MM.1S (cell line): ENCODE measurements around the gene TNFRSF6B.
"Not testable (repeated sequence)": the region's sequence is repeated elsewhere in the genome, so short reads cannot be mapped to it uniquely, and the experiment has no call there.

Source experiments
- CTCF ChIP-seq: fragments of 300-600 bp; sonication (generic); IDR thresholded peaks from 2 replicates; pipeline ENCODE4 v1.5.1; 2016; ENCODE audit warnings: antibody characterized with exemption, low read length, mixed read lengths
- EZH2 ChIP-seq: fragments of 300-600 bp; sonication (generic); optimal IDR thresholded peaks from 2 replicates; pipeline ENCODE3; 2017; ENCODE audit warnings: low read depth, mild to moderate bottlenecking, antibody characterized with exemption, low read length, mixed read lengths
- EZH2phosphoT487 ChIP-seq: fragments of 300-600 bp; sonication (generic); IDR thresholded peaks from 2 replicates; pipeline ENCODE4 v1.6.1; 2018; ENCODE audit warnings: antibody characterized with exemption, low read length

DNA sequence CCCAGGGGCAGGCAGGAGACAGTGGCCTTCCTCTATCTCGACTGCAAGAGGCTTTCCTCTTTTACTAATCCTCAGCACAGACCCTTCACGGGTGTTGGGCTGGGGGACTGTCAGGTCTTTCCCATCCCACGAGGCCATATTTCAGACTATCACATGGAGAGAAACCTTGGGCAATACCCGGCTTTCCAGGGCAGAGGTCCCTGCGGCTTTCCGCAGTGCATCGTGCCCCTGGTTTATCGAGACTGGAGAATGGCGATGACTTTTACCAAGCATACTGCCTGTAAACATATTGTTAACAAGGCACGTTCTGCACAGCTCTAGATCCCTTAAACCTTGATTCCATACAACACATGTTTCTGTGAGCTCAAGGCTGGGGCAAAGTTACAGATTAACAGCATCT, 36.3 kb upstream of the TNFRSF6B start:
- TF ChIP-seq CTCF, EZH2, EZH2phosphoT487: not testable (repeated sequence)
